Calu3 (cell line): ENCODE data around the gene ADAMTSL2. TPM values are rescaled to one million over a fixed set of nuclear protein-coding genes. Genes with fewer than 3 reads are reported as not detected.

ENCODE experiments used
- BruUV-seq: library from RNA; stranded (reverse); fragments of 400-500 nt; replicated peaks from 2 replicates; lab custom pipeline; 2021; lab: Mats Ljungman, UMichigan
- CTCF ChIA-PET: fragments of 300-600 bp; sonication (Branson Sonifier 250); formaldehyde crosslinking; loops from one replicate; lab custom pipeline; 2022; ENCODE audit warnings: antibody characterized with exemption; lab: Charles Lee
- DNase-seq: peaks from one replicate; pipeline ENCODE4 v3.0.0; 2022
- H3K27ac Mint-ChIP-seq: one replicate; pipeline ENCODE4 v1.8.0; 2022; ENCODE audit warnings: mixed read lengths; ENCODE audit not compliant: unreplicated experiment
- H3K27me3 Mint-ChIP-seq: one replicate; pipeline ENCODE4 v1.8.0; 2022; ENCODE audit warnings: mixed read lengths; ENCODE audit not compliant: unreplicated experiment
- H3K36me3 Mint-ChIP-seq: one replicate; pipeline ENCODE4 v1.8.0; 2022; ENCODE audit warnings: mild to moderate bottlenecking, moderate library complexity, mixed read lengths; ENCODE audit not compliant: insufficient read depth, unreplicated experiment
- H3K4me1 Mint-ChIP-seq: one replicate; pipeline ENCODE4 v1.8.0; 2022; ENCODE audit warnings: mild to moderate bottlenecking, low read depth, mixed read lengths; ENCODE audit not compliant: unreplicated experiment
- H3K4me3 Mint-ChIP-seq: one replicate; pipeline ENCODE4 v1.8.0; 2022; ENCODE audit warnings: mild to moderate bottlenecking, low read depth, moderate library complexity, mixed read lengths; ENCODE audit not compliant: unreplicated experiment
- H3K9me3 Mint-ChIP-seq: one replicate; pipeline ENCODE4 v1.8.0; 2022; ENCODE audit warnings: low read depth, mixed read lengths; ENCODE audit not compliant: unreplicated experiment
- intact Hi-C: fragments of 100-400 bp; cut with micrococcal nuclease; formaldehyde crosslinking; loops from one replicate; pipeline ENCODE4 v1.10.0; 2022; ENCODE audit not compliant: unreplicated experiment
- total RNA-seq: library from RNA; stranded (reverse); gene quantifications from 2 replicates; pipeline ENCODE4 v1.2.3, GENCODE V29; 2022
- TF ChIP-seq, protein P1 (sequence below): fragments of 200-600 bp; IDR thresholded peaks from one replicate; pipeline ENCODE4 v1.8.0; 2022; ENCODE audit warnings: antibody characterized with exemption; ENCODE audit not compliant: unreplicated experiment

ADAMTSL2 gene
- total RNA-seq, 1 experiment from 2014 or later = 0.14 TPM

DNA sequence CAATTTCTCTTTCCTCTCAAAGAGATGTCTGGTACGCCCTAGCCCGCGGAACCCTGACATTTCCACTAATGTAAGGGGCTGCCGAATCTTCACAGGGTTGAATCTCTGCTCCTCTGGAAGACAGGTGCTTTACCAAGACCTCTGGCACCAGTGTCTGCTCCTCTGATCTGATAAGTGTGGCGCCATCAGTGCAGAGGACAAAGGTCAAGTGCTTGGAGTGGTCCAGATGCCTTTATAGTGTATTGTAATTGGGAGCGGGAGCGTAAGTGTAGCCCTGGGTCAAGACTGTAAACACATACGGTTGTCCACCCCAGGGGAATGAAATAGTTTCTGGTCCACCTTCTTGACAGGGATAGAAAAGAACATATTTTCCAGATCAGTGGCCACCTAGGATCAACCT lies 17.7 kb downstream of the ADAMTSL2 start:
- CTCF ChIA-PET = interaction anchor here (0.6 kb wide), 1 partner anchor 193 kb away, joined by 3 read pairs; no protein-coding TSS in a partner anchor
- H3K9me3 Mint-ChIP-seq = no peaks in the 10 kb centered on the region
- BruUV-seq = no TSS peak
- H3K27me3 Mint-ChIP-seq = peaks cover 35% of the 10 kb centered on the region
- intact Hi-C loops = no loop called here
- TF ChIP-seq, protein P1, sequence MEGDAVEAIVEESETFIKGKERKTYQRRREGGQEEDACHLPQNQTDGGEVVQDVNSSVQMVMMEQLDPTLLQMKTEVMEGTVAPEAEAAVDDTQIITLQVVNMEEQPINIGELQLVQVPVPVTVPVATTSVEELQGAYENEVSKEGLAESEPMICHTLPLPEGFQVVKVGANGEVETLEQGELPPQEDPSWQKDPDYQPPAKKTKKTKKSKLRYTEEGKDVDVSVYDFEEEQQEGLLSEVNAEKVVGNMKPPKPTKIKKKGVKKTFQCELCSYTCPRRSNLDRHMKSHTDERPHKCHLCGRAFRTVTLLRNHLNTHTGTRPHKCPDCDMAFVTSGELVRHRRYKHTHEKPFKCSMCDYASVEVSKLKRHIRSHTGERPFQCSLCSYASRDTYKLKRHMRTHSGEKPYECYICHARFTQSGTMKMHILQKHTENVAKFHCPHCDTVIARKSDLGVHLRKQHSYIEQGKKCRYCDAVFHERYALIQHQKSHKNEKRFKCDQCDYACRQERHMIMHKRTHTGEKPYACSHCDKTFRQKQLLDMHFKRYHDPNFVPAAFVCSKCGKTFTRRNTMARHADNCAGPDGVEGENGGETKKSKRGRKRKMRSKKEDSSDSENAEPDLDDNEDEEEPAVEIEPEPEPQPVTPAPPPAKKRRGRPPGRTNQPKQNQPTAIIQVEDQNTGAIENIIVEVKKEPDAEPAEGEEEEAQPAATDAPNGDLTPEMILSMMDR = no peak
- no peaks in the 10 kb centered on the region for H3K36me3 Mint-ChIP-seq
- no peak overlapping the region for H3K4me3 Mint-ChIP-seq
- no peak for DNase-seq
- no peaks in the 10 kb centered on the region for H3K4me1 Mint-ChIP-seq
- H3K27ac Mint-ChIP-seq = no peak overlapping the region

DNA sequence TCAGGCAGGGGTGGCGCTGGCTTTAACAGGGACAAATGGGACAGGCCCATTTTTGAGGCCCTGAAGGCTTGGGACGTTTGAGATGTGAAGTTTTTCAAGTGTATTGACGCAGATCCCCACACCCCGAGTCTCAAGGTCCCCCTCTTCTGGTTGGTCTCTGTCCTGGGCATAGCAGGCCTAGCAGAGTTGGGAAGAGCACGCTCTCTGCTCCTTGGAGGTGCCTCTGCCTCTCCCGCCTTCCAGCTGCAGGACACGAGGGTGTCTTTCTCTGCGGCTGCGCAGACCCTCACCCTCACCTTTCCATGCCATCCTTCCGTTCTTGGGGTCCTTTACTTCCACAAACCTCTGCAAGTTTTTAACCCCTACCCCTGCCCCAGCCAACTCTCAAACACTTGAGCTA lies 18.6 kb downstream of the ADAMTSL2 start:
- Mint-ChIP-seq H3K4me1 (no peaks in the 10 kb centered on the region), H3K9me3 (no peaks in the 10 kb centered on the region), H3K27me3 (peaks cover 27% of the 10 kb centered on the region), H3K36me3 (no peaks in the 10 kb centered on the region), H3K4me3 (no peak overlapping the region), H3K27ac (no peak overlapping the region)
- BruUV-seq = no TSS peak
- CTCF ChIA-PET = no interaction called here
- DNase-seq = no peak
- intact Hi-C loops = no loop called here
- TF ChIP-seq, protein P1 = no peak

- intact Hi-C loops = no loop called here
- H3K4me1 Mint-ChIP-seq = no peaks in the 10 kb centered on the region
- no peak overlapping the region for H3K27ac Mint-ChIP-seq
- H3K27me3 Mint-ChIP-seq = peaks cover 28% of the 10 kb centered on the region
- H3K4me3 Mint-ChIP-seq = no peak overlapping the region
- no peak for DNase-seq
- no peaks in the 10 kb centered on the region for H3K36me3 Mint-ChIP-seq
- no TSS peak for BruUV-seq
- TF ChIP-seq, protein P1 = no peak
- CTCF ChIA-PET = no interaction called here
- no peaks in the 10 kb centered on the region for H3K9me3 Mint-ChIP-seq
Measured at GRCh38 chr9:133553973-133554713, 19.6 kb downstream of the ADAMTSL2 start.

DNA sequence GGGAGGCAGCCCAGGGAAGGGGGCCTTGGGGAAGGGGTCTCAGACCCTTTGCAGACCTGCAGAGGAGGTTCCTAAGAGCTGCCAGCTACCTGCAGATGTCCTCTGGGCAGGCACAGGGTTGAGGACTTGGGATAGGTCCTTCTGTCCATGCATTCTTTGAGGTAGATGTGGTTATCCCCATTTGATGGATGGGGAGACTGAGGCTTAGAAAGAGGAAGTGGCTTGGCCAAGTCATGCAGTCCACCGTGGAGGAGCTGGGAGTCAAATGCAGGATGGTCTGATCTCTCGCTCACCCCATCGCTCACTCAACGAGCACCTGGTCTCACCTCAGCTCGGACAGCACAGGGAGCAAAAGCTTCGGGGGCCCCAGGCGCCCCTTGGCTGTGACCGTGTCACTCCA lies 20.2 kb downstream of the ADAMTSL2 start:
- Mint-ChIP-seq H3K4me1 (no peaks in the 10 kb centered on the region), H3K9me3 (no peaks in the 10 kb centered on the region), H3K36me3 (no peaks in the 10 kb centered on the region), H3K27ac (no peak overlapping the region), H3K4me3 (no peak overlapping the region), H3K27me3 (peaks cover 34% of the 10 kb centered on the region)
- CTCF ChIA-PET = no interaction called here
- no TSS peak for BruUV-seq
- no peak for DNase-seq
- intact Hi-C loops = no loop called here
- TF ChIP-seq, protein P1 = no peak
